ENCODE data around the gene GLIS1.

The GLIS1 gene

GRCh38 chr1:53645690-53646078, 93.3 kb downstream of the GLIS1 start:
- no peaks in the 10 kb centered on the region for H3K36me3 Mint-ChIP-seq (ENCODE audit: insufficient read depth)
- H3K4me3 Mint-ChIP-seq, result no peak overlapping the region
- no peaks in the 10 kb centered on the region for H3K4me1 Mint-ChIP-seq
- H3K27ac Mint-ChIP-seq (ENCODE audit: low read depth), result no peak overlapping the region
- DNase-seq (ENCODE audit: low spot score in 2 of 2), result no peak
- H3K9me3 Mint-ChIP-seq, result no peaks in the 10 kb centered on the region
- ATAC-seq (replicated peaks; ENCODE audit: extremely low read depth, poor library complexity, severe bottlenecking), result no peak
- H3K27me3 Mint-ChIP-seq, result peaks cover 10% of the 10 kb centered on the region

DNA sequence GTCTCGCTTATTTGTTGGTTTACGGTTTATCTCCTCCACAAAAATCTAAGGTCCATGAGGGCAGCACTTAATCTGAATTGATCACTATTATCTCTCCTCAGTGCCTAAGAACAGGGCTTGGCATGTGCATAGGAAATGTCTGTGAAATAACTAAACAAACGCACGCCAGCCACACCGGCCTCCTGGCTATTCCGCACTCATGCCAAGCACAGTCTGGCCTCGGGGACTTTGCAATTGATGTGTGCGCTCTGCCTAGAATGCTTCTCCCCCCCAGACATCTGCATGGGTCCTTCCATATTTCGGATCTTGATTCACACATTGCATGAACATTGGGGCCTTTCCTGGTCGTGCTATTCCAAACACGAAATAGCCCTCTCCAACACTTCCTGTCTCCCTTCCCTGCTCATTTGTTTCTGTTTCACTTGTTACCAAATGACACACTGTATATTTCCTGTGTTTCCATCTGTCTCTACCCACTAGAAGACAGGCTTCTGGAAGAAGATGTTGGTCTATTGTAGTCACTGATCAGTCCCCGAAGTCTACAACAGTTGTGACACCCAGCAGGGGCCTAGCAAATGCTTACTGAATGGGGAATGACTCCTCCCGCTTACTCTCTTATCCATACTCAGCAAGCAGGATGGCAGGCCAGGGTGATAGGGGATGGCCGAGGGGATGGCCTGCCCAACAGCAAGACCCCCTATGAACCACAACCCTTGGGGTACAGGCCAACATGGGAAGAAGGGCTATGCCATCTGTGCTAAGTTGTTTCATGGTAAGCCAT, 93.9 kb downstream of the GLIS1 start:
- H3K4me3 Mint-ChIP-seq, result no peak overlapping the region
- no peaks in the 10 kb centered on the region for H3K9me3 Mint-ChIP-seq
- H3K36me3 Mint-ChIP-seq (ENCODE audit: insufficient read depth), result no peaks in the 10 kb centered on the region
- no peak overlapping the region for H3K27ac Mint-ChIP-seq (ENCODE audit: low read depth)
- peaks cover 10% of the 10 kb centered on the region for H3K27me3 Mint-ChIP-seq
- H3K4me1 Mint-ChIP-seq, result no peaks in the 10 kb centered on the region
- ATAC-seq (replicated peaks; ENCODE audit: extremely low read depth, poor library complexity, severe bottlenecking) (no peak), DNase-seq (ENCODE audit: low spot score in 2 of 2) (no peak)

DNA sequence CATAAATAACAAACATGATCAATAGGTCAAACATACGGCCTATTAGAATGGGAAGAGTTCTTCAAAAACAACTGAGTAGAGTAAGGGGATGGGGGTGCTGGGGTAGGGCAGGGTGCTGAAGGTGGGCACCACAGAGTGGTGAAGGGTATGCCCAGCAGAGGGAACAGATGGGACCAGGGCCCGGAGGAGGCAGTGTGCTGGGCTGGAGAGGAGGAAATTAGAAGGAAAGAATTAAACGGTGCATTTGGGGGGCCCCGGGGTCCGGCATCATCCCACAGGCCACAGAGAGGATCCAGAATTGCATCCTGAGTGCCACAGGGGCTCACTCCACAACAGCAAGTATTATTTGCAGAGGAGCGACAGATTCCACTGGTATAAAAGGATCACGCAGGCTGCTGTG, 94.5 kb downstream of the GLIS1 start:
- Mint-ChIP-seq H3K27me3 (peaks cover 10% of the 10 kb centered on the region), H3K27ac (ENCODE audit: low read depth) (no peak overlapping the region), H3K9me3 (no peaks in the 10 kb centered on the region), H3K4me1 (no peaks in the 10 kb centered on the region), H3K4me3 (no peak overlapping the region), H3K36me3 (ENCODE audit: insufficient read depth) (no peaks in the 10 kb centered on the region)
- ATAC-seq (replicated peaks; ENCODE audit: extremely low read depth, poor library complexity, severe bottlenecking) (no peak), DNase-seq (ENCODE audit: low spot score in 2 of 2) (no peak)

GRCh38 chr1:53643881-53644390, 95.0 kb downstream of the GLIS1 start:
- Mint-ChIP-seq H3K27ac (ENCODE audit: low read depth) (no peak overlapping the region), H3K4me3 (no peak overlapping the region), H3K9me3 (no peaks in the 10 kb centered on the region), H3K27me3 (peaks cover 10% of the 10 kb centered on the region), H3K36me3 (ENCODE audit: insufficient read depth) (no peaks in the 10 kb centered on the region), H3K4me1 (no peaks in the 10 kb centered on the region)
- no peak for ATAC-seq (replicated peaks; ENCODE audit: extremely low read depth, poor library complexity, severe bottlenecking)
- no peak for DNase-seq (ENCODE audit: low spot score in 2 of 2)

DNA sequence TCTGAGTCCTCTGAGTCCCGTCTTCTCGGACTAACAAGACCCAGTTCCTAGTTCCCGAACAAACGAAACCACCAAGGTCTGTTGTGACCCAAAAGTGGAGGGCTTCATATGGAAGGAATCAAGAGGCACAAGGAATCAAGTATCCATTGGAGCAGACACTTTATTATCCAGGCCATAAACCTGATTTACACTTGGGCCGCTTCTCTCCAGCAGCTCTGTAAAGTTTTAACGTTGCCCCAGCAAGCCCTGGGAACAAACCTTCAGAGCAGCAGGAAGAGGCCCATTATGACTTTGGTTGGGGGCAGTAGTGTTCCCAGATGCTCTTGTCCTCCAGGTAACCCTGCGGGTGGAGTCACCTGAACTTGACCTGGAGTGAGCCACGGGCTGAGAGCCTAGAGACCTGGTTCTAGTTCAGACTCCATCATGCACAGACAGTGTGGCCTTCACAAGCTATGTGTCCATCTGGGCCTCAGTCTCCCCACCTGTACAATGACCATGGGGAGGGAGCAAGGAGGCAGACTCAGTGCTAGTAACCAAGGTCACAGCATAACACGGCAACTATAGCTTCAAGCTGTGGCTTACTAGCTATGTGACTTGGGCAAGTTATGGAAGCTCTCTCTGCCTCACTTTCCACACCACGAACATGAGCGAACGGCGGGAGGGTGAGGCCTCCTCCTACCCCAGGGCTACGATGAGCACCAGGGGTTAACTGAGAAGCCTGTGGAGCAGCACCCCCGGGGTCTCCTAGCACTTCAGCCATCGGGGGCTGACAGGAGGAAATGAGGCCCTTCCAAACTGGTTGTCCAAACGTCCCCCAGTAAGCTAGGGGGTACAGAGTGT, 95.7 kb downstream of the GLIS1 start:
- no peak overlapping the region for H3K27ac Mint-ChIP-seq (ENCODE audit: low read depth)
- ATAC-seq (replicated peaks; ENCODE audit: extremely low read depth, poor library complexity, severe bottlenecking), result no peak
- H3K27me3 Mint-ChIP-seq, result peaks cover 10% of the 10 kb centered on the region
- H3K4me3 Mint-ChIP-seq, result no peak overlapping the region
- DNase-seq (ENCODE audit: low spot score in 2 of 2), result no peak
- no peaks in the 10 kb centered on the region for H3K4me1 Mint-ChIP-seq
- no peaks in the 10 kb centered on the region for H3K9me3 Mint-ChIP-seq
- H3K36me3 Mint-ChIP-seq (ENCODE audit: insufficient read depth), result no peaks in the 10 kb centered on the region

DNA sequence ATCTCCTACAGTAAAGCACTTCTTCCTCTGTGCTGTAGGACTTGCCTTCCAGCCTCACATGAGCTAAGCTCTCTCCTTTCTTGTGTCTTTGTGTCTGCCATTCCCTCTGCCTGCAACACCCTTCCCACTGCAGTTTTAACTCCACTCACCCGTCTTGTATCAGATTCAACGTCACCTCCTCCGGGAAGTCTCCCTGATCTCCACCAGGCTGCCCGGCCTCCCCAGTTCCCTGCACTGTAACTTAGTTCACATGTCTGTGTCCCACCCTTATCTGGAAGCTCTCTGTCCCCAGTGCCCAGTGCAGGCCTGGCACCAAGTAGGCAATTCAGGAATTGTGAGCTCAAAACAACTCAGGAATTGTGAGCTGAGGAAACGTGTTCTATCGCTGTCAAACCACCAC, 96.4 kb downstream of the GLIS1 start:
- no peak for DNase-seq (ENCODE audit: low spot score in 2 of 2)

GRCh38 chr1:53642215-53642555, 96.8 kb downstream of the GLIS1 start:
- Mint-ChIP-seq H3K4me3 (no peak overlapping the region), H3K4me1 (no peaks in the 10 kb centered on the region), H3K27ac (ENCODE audit: low read depth) (no peak overlapping the region), H3K36me3 (ENCODE audit: insufficient read depth) (no peaks in the 10 kb centered on the region), H3K27me3 (peaks cover 10% of the 10 kb centered on the region), H3K9me3 (no peaks in the 10 kb centered on the region)
- ATAC-seq (replicated peaks; ENCODE audit: extremely low read depth, poor library complexity, severe bottlenecking) (no peak), DNase-seq (ENCODE audit: low spot score in 2 of 2) (no peak)

More for the DNA sequence above, 96.4 kb downstream of the GLIS1 start:
- Mint-ChIP-seq H3K36me3 (ENCODE audit: insufficient read depth) (no peaks in the 10 kb centered on the region), H3K27me3 (peaks cover 10% of the 10 kb centered on the region), H3K27ac (ENCODE audit: low read depth) (no peak overlapping the region), H3K4me3 (no peak overlapping the region), H3K9me3 (no peaks in the 10 kb centered on the region), H3K4me1 (no peaks in the 10 kb centered on the region)
- no peak for ATAC-seq (replicated peaks; ENCODE audit: extremely low read depth, poor library complexity, severe bottlenecking)

DNA sequence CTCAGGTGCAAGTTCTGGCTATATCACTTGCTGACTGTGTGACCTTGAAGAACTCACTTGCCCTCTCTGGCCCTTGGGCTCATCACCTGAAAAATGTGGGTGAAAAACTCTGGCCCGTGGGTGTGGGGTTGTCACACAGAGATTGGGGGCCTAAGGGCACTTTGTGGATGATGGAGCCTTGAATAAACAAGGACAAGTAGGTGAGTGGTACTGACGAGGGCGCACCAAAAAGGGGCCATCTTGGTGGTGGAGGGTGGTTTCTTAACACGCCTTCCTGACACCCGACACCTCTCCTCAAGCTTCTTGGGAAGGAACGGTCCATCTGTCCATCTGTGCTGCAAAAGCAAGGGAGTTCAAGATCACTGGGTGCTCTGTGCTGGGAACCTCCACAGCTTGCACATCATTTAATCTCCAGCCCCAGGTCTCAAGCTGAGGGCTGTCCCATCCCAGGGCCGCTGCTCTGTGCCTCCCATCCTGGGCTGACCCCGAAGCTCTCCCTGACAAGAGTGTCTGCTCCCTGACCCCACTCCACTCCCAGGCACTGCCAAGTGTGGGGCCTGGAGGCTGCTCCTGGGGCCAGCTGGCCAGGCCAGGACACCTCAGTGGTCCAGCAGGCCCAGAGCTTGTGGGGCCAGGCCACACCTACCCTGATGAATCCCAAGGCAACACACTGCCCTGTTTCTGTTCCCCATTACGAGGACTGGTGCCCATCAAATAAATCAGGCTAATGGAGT, 97.3 kb downstream of the GLIS1 start:
- ATAC-seq (replicated peaks; ENCODE audit: extremely low read depth, poor library complexity, severe bottlenecking), result no peak
- no peak for DNase-seq (ENCODE audit: low spot score in 2 of 2)
- no peaks in the 10 kb centered on the region for H3K4me1 Mint-ChIP-seq
- peaks cover 5% of the 10 kb centered on the region for H3K27me3 Mint-ChIP-seq
- H3K27ac Mint-ChIP-seq (ENCODE audit: low read depth), result no peak overlapping the region
- no peaks in the 10 kb centered on the region for H3K36me3 Mint-ChIP-seq (ENCODE audit: insufficient read depth)
- no peak overlapping the region for H3K4me3 Mint-ChIP-seq
- no peaks in the 10 kb centered on the region for H3K9me3 Mint-ChIP-seq

DNA sequence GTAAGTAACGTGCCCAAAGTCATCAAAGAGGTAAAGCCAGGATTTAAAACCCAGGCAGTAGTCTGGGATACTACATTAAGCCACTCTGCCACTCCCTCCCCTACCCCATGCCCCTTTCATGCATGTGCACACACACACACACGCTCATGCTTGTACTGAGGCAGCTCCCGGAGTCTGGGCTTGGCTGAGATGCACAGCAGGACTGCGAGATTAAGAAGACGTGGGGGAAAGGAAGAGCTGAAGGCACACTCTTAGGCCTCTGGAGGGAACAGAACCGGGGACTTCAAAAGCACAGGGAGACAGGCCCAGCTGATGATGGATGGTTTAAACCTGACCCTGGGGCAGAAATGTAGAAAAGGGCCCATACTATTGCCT, 98.3 kb downstream of the GLIS1 start:
- DNase-seq (ENCODE audit: low spot score in 2 of 2) (no peak), ATAC-seq (replicated peaks; ENCODE audit: extremely low read depth, poor library complexity, severe bottlenecking) (no peak)
- Mint-ChIP-seq H3K9me3 (no peaks in the 10 kb centered on the region), H3K27me3 (no peaks in the 10 kb centered on the region), H3K4me1 (no peaks in the 10 kb centered on the region), H3K4me3 (no peak overlapping the region), H3K36me3 (ENCODE audit: insufficient read depth) (no peaks in the 10 kb centered on the region), H3K27ac (ENCODE audit: low read depth) (no peak overlapping the region)

DNA sequence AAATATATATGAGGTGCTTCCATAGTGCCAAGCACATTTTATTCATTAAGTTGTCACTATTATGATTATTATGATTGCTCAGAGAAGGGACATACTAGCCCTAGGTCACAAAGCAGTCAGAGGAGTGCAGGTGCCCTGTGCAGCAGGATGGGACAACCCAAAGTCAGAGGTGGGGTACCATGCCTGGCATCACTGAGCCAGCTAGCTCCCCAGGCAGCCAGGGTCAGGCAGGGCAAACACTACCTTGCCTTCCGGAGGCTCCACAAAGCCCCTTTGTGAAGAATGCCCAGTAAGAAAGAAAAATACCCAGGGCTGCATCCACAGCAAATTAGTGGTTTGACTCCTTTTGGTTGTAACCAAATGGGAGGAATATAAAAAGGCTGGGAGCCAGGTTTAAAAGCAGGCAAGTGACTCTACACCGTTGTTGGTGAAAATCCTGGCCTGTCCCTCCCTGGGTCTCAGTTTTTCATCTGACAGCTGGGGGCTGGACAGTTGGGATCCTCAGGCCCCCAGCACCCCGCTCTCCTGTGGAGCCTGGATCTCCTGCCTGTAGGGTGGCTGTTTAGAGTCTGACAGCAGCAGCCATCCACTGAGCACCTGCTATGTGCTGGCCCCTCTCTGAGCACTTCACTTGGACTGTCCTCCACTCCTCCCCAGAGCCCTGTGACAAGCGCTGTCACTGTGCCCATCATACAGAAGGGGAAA, 98.8 kb downstream of the GLIS1 start:
- no peaks in the 10 kb centered on the region for H3K27me3 Mint-ChIP-seq
- ATAC-seq (replicated peaks; ENCODE audit: extremely low read depth, poor library complexity, severe bottlenecking) (no peak), DNase-seq (ENCODE audit: low spot score in 2 of 2) (no peak)
- no peaks in the 10 kb centered on the region for H3K36me3 Mint-ChIP-seq (ENCODE audit: insufficient read depth)
- no peaks in the 10 kb centered on the region for H3K4me1 Mint-ChIP-seq
- H3K27ac Mint-ChIP-seq (ENCODE audit: low read depth), result no peak overlapping the region
- H3K4me3 Mint-ChIP-seq, result no peak overlapping the region
- H3K9me3 Mint-ChIP-seq, result no peaks in the 10 kb centered on the region

DNA sequence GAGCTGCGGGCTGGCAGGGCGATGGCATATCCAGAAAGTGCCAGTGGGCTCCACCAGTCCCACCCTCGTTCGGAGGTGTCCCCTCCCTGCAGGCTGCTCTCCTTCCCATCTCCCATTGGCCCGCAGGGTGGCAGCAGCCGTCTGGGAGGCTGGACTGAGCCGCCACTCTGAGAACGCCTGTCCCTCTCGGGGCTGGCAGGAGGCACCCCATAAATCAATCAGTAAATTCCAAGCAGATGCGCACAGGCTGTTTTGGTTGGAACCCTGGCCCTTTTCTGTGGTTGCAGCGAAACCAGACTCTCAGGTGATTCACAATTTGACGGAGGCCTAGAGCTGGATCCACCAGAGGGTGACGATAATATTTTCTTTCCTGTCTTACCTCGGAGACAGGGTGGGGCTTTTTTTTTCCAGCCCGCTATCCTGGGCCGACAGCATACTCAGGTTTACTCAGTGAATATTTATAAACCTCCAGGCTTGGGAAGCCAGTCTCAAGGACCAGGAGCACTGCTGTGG, 99.7 kb downstream of the GLIS1 start:
- Mint-ChIP-seq H3K36me3 (ENCODE audit: insufficient read depth) (no peaks in the 10 kb centered on the region), H3K27ac (ENCODE audit: low read depth) (no peak overlapping the region), H3K4me3 (no peak overlapping the region), H3K27me3 (no peaks in the 10 kb centered on the region), H3K4me1 (no peaks in the 10 kb centered on the region), H3K9me3 (no peaks in the 10 kb centered on the region)
- no peak for DNase-seq (ENCODE audit: low spot score in 2 of 2)
- ATAC-seq (replicated peaks; ENCODE audit: extremely low read depth, poor library complexity, severe bottlenecking), result no peak

GRCh38 chr1:53638360-53639035, 100.5 kb downstream of the GLIS1 start:
- Mint-ChIP-seq H3K27me3 (no peaks in the 10 kb centered on the region), H3K9me3 (no peaks in the 10 kb centered on the region), H3K4me3 (no peak overlapping the region), H3K27ac (ENCODE audit: low read depth) (no peak overlapping the region), H3K4me1 (no peaks in the 10 kb centered on the region), H3K36me3 (ENCODE audit: insufficient read depth) (no peaks in the 10 kb centered on the region)
- DNase-seq (ENCODE audit: low spot score in 2 of 2) (no peak), ATAC-seq (replicated peaks; ENCODE audit: extremely low read depth, poor library complexity, severe bottlenecking) (no peak)

Measured in central memory CD8-positive, alpha-beta T cell (primary cell).